Naive B cell (primary cell): ENCODE measurements around the gene RHBDF2. TPM values are rescaled to one million over a fixed set of nuclear protein-coding genes. Genes with fewer than 3 reads are reported as not detected.

Experiments
- ATAC-seq, 2 donors: fragments of 150-1000 bp; cut with Tn5 transposase; 2 replicates each; pipeline ENCODE4 v1.10.0; 2021; ENCODE audit warnings: low read depth in 2 of 2, mild to moderate bottlenecking in 2 of 2, moderate library complexity in 2 of 2
- DNase-seq: peaks from one replicate; pipeline ENCODE4 v3.0.0; 2022
- H3K27ac Mint-ChIP-seq, 6 donors: one replicate each; pipeline ENCODE4 v1.8.0; 2020 to 2022; ENCODE audit warnings: mild to moderate bottlenecking in 6 of 6, mixed read lengths in 6 of 6, moderate library complexity in 5 of 6, inconsistent platforms in 2 of 6
- H3K27me3 Mint-ChIP-seq, 3 donors: one replicate each; pipeline ENCODE4 v1.8.0; 2021 to 2022; ENCODE audit warnings: mixed read lengths in 3 of 3, mild to moderate bottlenecking in 1 of 3
- H3K36me3 Mint-ChIP-seq, 2 donors: one replicate each; pipeline ENCODE4 v1.8.0; 2020 to 2022; ENCODE audit warnings: mixed read lengths in 2 of 2, inconsistent platforms in 1 of 2, mild to moderate bottlenecking in 1 of 2
- H3K4me1 Mint-ChIP-seq, 3 donors: one replicate each; pipeline ENCODE4 v1.8.0; 2020 to 2022; ENCODE audit warnings: mixed read lengths in 3 of 3, inconsistent platforms in 1 of 3, mild to moderate bottlenecking in 1 of 3, moderate library complexity in 1 of 3
- H3K4me3 Mint-ChIP-seq, 8 donors: one replicate each; pipeline ENCODE4 v1.8.0; 2020 to 2022; ENCODE audit warnings: mild to moderate bottlenecking in 8 of 8, mixed read lengths in 8 of 8, moderate library complexity in 8 of 8, inconsistent platforms in 2 of 8
- H3K9me3 Mint-ChIP-seq, 7 donors: one replicate each; pipeline ENCODE4 v1.8.0; 2020 to 2022; ENCODE audit warnings: mixed read lengths in 7 of 7, mild to moderate bottlenecking in 5 of 7, inconsistent platforms in 2 of 7, moderate library complexity in 1 of 7
- polyA plus RNA-seq, 6 donors: library from polyadenylated mRNA; unstranded; fragments of 300-500 nt; fragmentation: Illumina TruSeq; gene quantifications; one replicate each; pipeline ENCODE4 v1.2.3, GENCODE V29; 2021; ENCODE audit warnings: low read depth in 6 of 6

Gene RHBDF2
- polyA plus RNA-seq, 6 donors from 2014 or later, result 44.0 to 148 (median 51.7) TPM

DNA sequence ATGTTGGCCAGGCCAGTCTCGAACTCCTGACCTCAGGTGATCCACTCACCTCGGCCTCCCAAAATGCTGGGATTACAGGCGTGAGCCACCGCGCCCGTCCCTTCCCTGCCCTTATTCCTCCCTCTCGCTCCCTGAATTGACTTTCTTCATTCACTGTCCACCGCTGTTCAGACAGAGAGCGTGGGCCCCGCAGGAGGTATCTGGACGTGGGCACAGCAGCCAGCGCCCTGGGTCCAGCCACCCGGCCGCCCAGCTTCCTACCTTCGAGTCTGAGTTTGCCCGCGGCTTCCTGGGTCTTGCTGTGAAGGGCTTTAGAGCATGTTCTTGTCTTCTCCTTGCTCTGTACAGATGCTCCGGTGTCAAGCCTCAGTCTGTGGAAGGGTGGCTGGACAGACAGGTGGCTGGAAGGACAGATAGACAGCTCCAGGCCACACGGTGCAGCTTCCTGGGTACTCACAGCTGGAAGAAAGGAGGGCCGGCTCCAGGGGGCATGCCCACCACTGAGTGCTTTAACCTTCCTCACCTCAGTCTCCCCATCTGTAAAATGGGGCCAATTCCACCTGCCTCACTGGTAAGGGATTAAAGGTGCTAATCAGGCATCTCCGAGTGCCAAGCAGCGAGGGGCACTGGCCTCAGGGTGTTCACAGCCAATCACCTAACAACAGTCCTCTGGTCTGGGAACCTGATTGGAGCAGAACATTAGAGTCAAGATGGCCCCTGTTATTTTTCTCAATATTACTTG lies 13.6 kb downstream of the RHBDF2 start:
- peak overlapping the region in 5 of 8 donors; percentile 19 to 73 (median 36) for H3K4me3 Mint-ChIP-seq
- H3K36me3 Mint-ChIP-seq, result peaks cover 0 to 8% of the 10 kb centered on the region in 2 donors
- H3K27ac Mint-ChIP-seq, result peak overlapping the region in 5 of 6 donors; percentile 47 to 82 (median 52)
- no peaks in the 10 kb centered on the region for H3K27me3 Mint-ChIP-seq
- H3K4me1 Mint-ChIP-seq, result peaks cover 51 to 88% (median 73%) of the 10 kb centered on the region in 3 donors
- no peak for ATAC-seq
- H3K9me3 Mint-ChIP-seq, result peaks cover 0 to 1% (median 0%) of the 10 kb centered on the region in 7 donors
- no peak for DNase-seq

DNA sequence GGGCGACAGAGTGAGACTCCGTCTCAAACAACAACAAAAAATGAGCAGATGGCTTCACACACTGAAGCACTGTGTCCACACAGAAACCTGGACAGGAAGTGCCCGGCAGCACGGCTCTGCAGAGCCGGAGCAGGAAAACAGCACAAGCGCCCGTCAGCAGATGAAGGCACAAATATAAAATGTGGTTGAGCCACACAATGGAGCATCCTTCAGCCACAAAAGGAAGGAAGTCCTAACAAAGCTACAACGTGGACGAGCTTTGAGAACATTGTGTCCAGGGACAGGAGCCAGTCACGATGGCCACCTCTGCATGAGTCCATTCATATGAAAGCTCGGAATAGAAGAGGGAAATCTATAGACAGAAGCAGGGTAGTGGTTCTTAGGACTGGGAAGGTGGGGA lies 15.7 kb downstream of the RHBDF2 start:
- DNase-seq, result no peak

DNA sequence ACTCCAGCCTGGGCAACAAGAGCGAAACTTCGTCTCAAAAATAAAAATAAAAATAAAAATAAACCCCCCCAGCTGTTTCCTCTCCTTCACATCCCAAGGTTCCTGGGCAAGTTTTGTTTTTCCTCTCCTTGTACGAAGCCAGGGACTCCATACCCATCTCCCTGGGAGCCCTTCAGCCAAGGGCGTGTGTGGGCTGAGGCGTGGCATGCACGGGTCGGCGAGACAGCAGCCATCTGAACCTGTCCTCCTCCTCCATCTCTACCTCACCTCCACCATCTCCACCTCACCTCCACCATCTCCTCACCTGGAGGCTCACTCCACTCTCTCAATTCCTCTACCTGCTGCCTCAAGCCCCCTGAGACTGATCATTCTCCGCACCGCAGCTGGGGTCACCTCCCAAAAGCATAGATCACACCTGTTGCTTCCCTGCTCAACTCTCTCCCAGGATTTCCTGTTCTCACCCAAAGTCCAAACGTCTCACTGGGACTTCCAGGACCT lies 16.9 kb downstream of the RHBDF2 start:
- Mint-ChIP-seq H3K27me3 (peaks cover 0 to 5% (median 4%) of the 10 kb centered on the region in 3 donors), H3K27ac (peak overlapping the region; percentile 53 to 100 (median 100)), H3K4me1 (peaks cover 45 to 86% (median 72%) of the 10 kb centered on the region in 3 donors), H3K9me3 (peaks cover 0 to 4% (median 2%) of the 10 kb centered on the region in 7 donors), H3K4me3 (peak overlapping the region in 7 of 8 donors; percentile 41 to 90 (median 74)), H3K36me3 (peaks cover 4 to 8% of the 10 kb centered on the region in 2 donors)
- ATAC-seq (no peak), DNase-seq (no peak)

More for the DNA sequence above, 15.7 kb downstream of the RHBDF2 start:
- Mint-ChIP-seq H3K9me3 (peaks cover 0 to 4% (median 2%) of the 10 kb centered on the region in 7 donors), H3K27ac (peak overlapping the region in 5 of 6 donors; percentile 75 to 99 (median 83)), H3K27me3 (peaks cover 0 to 5% (median 4%) of the 10 kb centered on the region in 3 donors), H3K4me1 (peaks cover 46 to 88% (median 73%) of the 10 kb centered on the region in 3 donors), H3K4me3 (peak overlapping the region; percentile 4 to 76 (median 56)), H3K36me3 (peaks cover 3 to 8% of the 10 kb centered on the region in 2 donors)
- ATAC-seq, result no peak

DNA sequence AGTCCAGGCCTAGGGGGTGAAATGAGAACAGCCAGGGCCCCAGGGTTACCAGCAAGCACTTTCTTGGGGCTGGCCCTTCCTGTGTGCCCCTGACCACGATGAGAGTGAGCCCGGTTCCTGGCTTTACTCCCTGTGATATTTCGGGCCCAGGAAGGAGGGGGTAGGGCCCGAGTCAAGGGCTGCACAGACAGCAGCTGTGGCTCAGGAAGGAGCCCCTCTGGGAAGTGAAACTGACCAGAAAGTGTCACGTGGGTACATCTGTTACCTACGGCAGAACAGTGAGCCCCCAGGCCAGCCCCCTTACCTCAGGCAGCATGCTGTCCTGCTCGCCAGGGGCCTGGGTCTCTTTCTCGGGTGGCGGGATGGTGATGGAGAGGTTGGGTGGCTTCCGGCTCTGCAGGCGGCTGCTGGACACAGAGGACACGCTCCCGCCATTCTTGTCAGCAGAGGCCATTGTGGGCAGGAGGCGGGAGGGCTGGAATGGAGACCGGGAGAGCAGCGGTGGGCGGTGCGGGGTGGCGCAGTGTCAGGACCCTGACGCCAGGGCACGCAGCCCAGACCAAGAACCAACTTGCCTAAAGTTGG lies 20.1 kb downstream of the RHBDF2 start:
- peaks cover 9 to 17% of the 10 kb centered on the region in 2 donors for H3K36me3 Mint-ChIP-seq
- peak; percentile 82 for DNase-seq
- peak overlapping the region; percentile 76 to 93 (median 89) for H3K4me3 Mint-ChIP-seq
- H3K4me1 Mint-ChIP-seq, result peaks cover 51 to 85% (median 78%) of the 10 kb centered on the region in 3 donors
- peak overlapping the region; percentile 99 to 100 (median 100) for H3K27ac Mint-ChIP-seq
- H3K27me3 Mint-ChIP-seq, result peaks cover 0 to 5% (median 4%) of the 10 kb centered on the region in 3 donors
- peaks cover 0 to 4% (median 2%) of the 10 kb centered on the region in 7 donors for H3K9me3 Mint-ChIP-seq
- peak; percentile 71 to 73 for ATAC-seq

DNA sequence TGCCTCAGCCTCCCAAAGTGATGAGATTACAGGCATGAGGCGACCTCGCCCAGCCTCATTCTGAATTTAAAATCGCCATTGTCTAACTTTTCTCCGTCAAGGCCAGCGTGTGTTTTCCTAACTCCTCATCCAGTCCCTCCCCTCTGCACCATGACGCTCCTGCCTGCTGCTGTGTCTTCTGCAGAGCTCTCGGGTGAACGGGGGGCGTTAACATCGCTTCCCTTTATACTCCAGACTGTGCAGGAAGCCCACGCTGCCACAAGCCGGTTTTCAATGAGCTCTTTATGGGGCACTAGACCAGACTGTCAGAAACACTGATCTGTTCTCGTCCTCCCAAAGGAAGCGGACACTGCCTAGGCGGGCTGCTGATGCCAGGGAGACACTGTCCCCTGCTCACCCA lies 20.6 kb downstream of the RHBDF2 start:
- peak overlapping the region; percentile 76 to 93 (median 89) for H3K4me3 Mint-ChIP-seq
- peaks cover 0 to 5% (median 4%) of the 10 kb centered on the region in 3 donors for H3K27me3 Mint-ChIP-seq
- H3K36me3 Mint-ChIP-seq, result peaks cover 9 to 17% of the 10 kb centered on the region in 2 donors
- H3K4me1 Mint-ChIP-seq, result peaks cover 48 to 84% (median 76%) of the 10 kb centered on the region in 3 donors
- ATAC-seq, result peak; percentile 14 to 17
- peak overlapping the region; percentile 99 to 100 (median 100) for H3K27ac Mint-ChIP-seq
- peaks cover 0 to 4% (median 2%) of the 10 kb centered on the region in 7 donors for H3K9me3 Mint-ChIP-seq
- DNase-seq, result peak; percentile 56

DNA sequence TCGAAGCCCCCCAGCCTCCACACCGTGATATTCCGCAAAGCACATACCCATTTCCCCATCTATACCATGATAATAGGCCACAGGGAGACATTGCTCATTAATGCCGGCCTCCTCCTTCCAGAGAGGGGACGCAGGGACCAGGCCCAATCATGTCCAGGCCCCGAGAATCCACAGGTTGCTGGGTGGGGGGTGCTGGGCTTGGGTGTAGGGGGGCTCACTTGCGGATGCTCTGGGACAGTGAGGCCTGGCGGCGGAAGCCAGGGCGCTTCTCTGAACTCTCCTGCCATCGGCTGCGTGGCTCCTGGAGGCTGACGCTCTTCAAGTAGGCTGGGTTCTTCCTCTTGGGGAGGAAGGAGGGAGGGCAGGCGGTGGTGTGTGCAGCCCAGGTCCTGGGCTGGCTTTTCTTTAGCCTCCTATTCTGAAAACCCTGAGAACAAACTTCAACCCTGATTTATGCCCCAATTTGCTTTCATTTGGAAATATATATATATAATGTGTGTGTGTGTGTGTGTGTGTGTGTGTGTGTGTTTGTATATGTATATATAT lies 21.6 kb downstream of the RHBDF2 start:
- peak overlapping the region; percentile 56 to 93 (median 84) for H3K4me3 Mint-ChIP-seq
- peak overlapping the region; percentile 93 to 99 (median 94) for H3K27ac Mint-ChIP-seq
- H3K27me3 Mint-ChIP-seq, result peaks cover 0 to 5% (median 4%) of the 10 kb centered on the region in 3 donors
- H3K36me3 Mint-ChIP-seq, result peaks cover 9 to 15% of the 10 kb centered on the region in 2 donors
- DNase-seq (peak; percentile 35), ATAC-seq (peak; percentile 11 to 12)
- peaks cover 48 to 78% (median 76%) of the 10 kb centered on the region in 3 donors for H3K4me1 Mint-ChIP-seq
- H3K9me3 Mint-ChIP-seq, result peaks cover 0 to 4% (median 2%) of the 10 kb centered on the region in 7 donors

DNA sequence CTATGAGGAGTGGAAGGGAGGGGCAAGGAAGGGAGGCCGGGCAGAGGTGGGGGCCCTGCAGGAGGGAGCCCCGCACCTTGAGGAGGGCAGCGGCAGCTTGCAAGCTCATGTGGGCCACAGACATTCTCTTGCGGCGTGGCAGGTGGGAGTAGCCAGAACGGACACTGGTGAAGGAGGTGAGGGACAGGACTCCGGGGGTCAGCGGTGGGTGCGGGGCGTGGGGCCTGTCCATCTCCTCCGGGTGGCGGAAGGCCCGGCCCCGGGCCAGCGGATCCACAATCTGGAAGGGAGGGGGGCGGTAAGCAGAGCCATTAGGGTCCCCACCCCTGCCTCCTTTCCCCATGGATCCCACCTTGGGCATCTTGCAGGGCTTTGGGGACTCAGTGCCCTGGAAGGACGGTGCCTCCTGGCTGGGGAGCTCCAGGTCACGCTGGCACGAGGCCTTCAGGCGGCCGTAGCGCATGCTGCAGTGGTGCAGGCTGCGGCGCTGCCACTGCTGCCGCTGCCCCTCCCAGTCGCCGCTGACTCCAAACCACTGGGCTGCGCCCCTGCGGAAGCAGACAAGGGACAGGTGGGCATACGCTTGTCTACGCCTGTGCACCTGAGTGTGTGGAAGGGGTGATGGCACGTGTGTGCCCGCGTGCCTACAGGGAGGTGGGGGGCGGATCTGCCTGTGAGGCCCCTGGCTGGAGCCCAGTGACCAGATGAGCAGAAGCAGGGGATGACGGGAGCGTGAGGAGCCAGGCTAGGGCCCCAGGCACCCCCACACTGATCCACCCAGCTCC lies 22.3 kb downstream of the RHBDF2 start:
- Mint-ChIP-seq H3K4me3 (peak overlapping the region in 6 of 8 donors; percentile 56 to 93 (median 82)), H3K27ac (peak overlapping the region; percentile 83 to 99 (median 94)), H3K36me3 (peaks cover 9% of the 10 kb centered on the region in 2 donors), H3K27me3 (peaks cover 0 to 5% (median 4%) of the 10 kb centered on the region in 3 donors), H3K4me1 (peaks cover 42 to 72% (median 70%) of the 10 kb centered on the region in 3 donors), H3K9me3 (peaks cover 0 to 4% (median 2%) of the 10 kb centered on the region in 7 donors)
- DNase-seq (no peak), ATAC-seq (no peak)

DNA sequence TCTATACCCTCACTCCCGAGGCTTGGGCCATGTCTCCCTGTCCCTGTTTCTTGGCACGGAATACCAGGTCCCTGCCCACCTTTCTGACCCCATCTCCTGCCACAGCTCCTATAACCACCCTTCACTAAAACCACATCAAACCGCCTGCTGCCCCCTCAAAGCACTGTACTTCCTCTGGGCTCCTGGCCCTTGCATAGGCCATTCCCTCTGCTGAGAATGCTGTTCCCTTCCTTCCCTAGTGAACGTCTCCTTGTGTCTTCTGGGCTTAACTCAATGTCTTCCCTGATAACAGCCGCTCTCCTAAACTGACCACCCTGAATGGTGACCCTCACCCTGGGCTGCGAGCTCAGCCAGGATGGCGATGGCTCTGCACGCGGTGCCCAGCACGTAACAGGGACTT lies 23.1 kb downstream of the RHBDF2 start:
- DNase-seq (no peak), ATAC-seq (no peak)
- peaks cover 0 to 4% (median 2%) of the 10 kb centered on the region in 7 donors for H3K9me3 Mint-ChIP-seq
- H3K4me3 Mint-ChIP-seq, result peak overlapping the region in 4 of 8 donors; percentile 43 to 80 (median 52)
- peaks cover 0 to 5% (median 4%) of the 10 kb centered on the region in 3 donors for H3K27me3 Mint-ChIP-seq
- H3K36me3 Mint-ChIP-seq, result peaks cover 9 to 15% of the 10 kb centered on the region in 2 donors
- peak overlapping the region; percentile 24 to 95 (median 81) for H3K27ac Mint-ChIP-seq
- peaks cover 42 to 67% (median 66%) of the 10 kb centered on the region in 3 donors for H3K4me1 Mint-ChIP-seq

DNA sequence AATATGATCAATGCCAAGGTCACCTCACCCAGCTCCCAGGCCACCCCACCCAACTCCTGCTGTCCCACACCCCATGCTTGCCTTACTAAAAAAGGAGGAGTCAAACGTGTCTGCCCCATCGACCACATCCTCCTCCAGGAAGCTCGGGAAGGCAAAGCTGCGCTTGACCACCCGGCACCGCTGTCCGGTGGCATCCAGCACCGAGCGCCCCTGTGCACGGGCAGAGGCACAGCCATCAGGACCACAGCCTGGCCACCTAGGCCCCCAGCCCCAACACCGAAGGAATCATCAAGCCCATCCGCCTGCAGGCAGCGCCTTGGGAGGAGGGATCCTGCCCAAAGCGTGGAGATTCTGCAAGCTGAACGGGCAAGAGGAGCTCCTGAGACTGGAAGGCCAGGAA lies 23.6 kb downstream of the RHBDF2 start:
- DNase-seq (no peak), ATAC-seq (no peak)
- Mint-ChIP-seq H3K27ac (peak overlapping the region in 4 of 6 donors; percentile 31 to 83 (median 76)), H3K27me3 (peaks cover 0 to 5% (median 4%) of the 10 kb centered on the region in 3 donors), H3K9me3 (peaks cover 0 to 4% (median 2%) of the 10 kb centered on the region in 7 donors), H3K4me3 (peak overlapping the region in 1 of 8 donors; percentile 45), H3K36me3 (peaks cover 9 to 20% of the 10 kb centered on the region in 2 donors), H3K4me1 (peaks cover 45 to 66% (median 64%) of the 10 kb centered on the region in 3 donors)

DNA sequence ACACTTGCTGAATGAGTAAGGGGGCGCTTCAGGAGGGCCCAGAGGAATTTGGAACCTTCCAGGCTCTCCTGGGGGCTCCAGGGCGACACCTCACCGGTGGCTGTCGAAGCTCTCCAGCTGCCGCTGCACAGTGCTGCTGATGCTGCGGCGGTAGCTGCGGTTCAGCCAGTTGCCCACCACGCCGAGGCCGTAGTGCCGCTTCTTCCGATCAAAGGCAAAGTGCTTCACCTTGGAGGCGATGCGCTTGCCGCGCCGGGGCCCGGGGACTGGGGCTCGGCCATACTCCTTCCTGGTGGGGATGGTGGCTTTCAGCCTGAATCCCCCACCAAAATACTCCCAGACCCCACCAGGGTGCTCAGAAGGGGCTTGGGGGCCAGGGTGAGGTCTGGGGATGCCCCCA lies 24.5 kb downstream of the RHBDF2 start:
- Mint-ChIP-seq H3K27ac (peak overlapping the region in 2 of 6 donors; percentile 26 to 72), H3K9me3 (peaks cover 0 to 2% (median 0%) of the 10 kb centered on the region in 7 donors), H3K4me1 (peaks cover 42 to 63% (median 56%) of the 10 kb centered on the region in 3 donors), H3K36me3 (peaks cover 9 to 23% of the 10 kb centered on the region in 2 donors), H3K4me3 (no peak overlapping the region), H3K27me3 (peaks cover 0 to 1% (median under 1%) of the 10 kb centered on the region in 3 donors)
- ATAC-seq (no peak), DNase-seq (no peak)

DNA sequence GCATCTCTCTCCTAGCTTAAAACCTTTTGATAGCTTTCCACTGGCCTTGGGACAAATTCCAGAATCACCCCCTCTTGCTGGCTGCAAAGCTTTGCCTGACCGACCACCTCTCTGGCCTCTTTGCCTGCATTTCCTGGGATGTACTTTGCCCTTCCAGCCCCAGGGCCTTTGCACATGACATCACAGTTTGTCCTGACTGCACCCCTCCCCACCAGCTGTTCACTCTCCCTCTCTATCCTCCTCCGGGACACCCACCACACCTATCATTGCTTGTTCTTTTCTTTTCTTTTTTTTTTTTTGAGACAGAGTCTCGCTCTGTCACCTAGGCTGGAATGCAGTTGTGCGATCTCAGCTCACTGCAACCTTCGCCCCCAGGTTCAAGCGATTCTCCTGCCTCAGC lies 25.9 kb downstream of the RHBDF2 start:
- Mint-ChIP-seq H3K27me3 (no peaks in the 10 kb centered on the region), H3K4me1 (peaks cover 39 to 61% (median 44%) of the 10 kb centered on the region in 3 donors), H3K27ac (peak overlapping the region in 4 of 6 donors; percentile 24 to 93 (median 86)), H3K9me3 (no peaks in the 10 kb centered on the region), H3K4me3 (peak overlapping the region in 2 of 8 donors; percentile 23 to 47), H3K36me3 (peaks cover 5 to 34% of the 10 kb centered on the region in 2 donors)
- ATAC-seq, result no peak
- no peak for DNase-seq

DNA sequence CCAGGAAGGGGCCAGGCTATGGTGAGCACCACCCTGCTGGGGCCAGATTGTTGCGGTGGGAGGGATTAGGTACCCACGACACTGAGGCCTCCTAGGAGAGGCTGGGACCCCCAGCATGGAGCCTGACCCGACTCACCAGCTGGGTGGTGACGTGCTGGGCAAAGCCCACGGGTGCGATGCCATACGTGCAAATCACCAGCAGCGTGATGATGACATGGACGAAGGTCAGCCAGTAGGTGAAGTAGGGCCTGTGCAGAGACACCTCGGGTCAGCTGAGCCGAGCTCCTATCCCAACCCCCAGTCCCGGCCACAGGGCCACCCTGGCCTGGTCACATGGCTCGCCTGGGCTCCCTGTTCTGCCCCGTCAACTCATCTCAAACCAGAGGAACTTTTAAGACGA lies 26.3 kb downstream of the RHBDF2 start:
- H3K4me3 Mint-ChIP-seq, result peak overlapping the region in 1 of 8 donors; percentile 23
- no peaks in the 10 kb centered on the region for H3K27me3 Mint-ChIP-seq
- no peak for DNase-seq
- H3K9me3 Mint-ChIP-seq, result no peaks in the 10 kb centered on the region
- peaks cover 5 to 34% of the 10 kb centered on the region in 2 donors for H3K36me3 Mint-ChIP-seq
- peak overlapping the region in 4 of 6 donors; percentile 24 to 93 (median 56) for H3K27ac Mint-ChIP-seq
- no peak for ATAC-seq
- peaks cover 39 to 59% (median 41%) of the 10 kb centered on the region in 3 donors for H3K4me1 Mint-ChIP-seq
